Activated T-helper 1 cell treated with Interleukin-2 at 50 U/mL for 16 hours (primary cell): ENCODE measurements around the gene RIBC2.
A peak's percentile ranks its signal among the peaks of the same experiment; 100 is the strongest.
"Not testable (repeated sequence)": the region's sequence is repeated elsewhere in the genome, so short reads cannot be mapped to it uniquely, and the experiment has no call there.

Experiments used
- DNase-seq: peaks from one replicate; pipeline ENCODE4 v3.0.0-alpha.2; 2020; ENCODE audit warnings: low read depth

The RIBC2 gene

GRCh38 chr22:45424241-45424731, 10.8 kb downstream of the RIBC2 start:
- no peak for DNase-seq

DNA sequence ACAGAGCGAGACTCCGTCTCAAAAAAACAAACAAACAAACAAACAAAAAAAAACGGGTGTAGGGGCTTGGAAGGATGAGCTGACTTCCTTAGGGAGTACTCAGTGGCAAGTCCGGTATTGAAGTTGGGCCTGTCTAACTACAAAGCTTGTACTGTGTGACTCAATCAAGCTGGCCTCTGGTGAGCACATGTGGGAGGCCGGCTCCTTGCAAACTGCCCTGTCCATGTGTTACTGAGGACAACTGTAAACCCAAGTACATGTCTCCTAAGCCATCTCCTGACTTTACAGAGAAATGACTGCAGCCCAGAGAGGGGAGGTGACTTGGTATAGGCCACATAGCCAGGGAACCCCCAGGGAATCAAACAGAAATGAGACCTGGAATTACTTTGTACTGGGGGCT, 11.6 kb downstream of the RIBC2 start:
- DNase-seq = no peak

GRCh38 chr22:45425531-45426265, 12.2 kb downstream of the RIBC2 start:
- DNase-seq = no peak

- DNase-seq = no peak
These were observed 12.9 kb downstream of the RIBC2 start for GRCh38 chr22:45426387-45426786.

GRCh38 chr22:45427114-45427513, 13.6 kb downstream of the RIBC2 start:
- no peak for DNase-seq

GRCh38 chr22:45428391-45429385, 15.2 kb downstream of the RIBC2 start:
- no peak for DNase-seq

- DNase-seq = no peak
These were observed 15.9 kb downstream of the RIBC2 start for GRCh38 chr22:45429424-45429823.

GRCh38 chr22:45429981-45430775, 16.7 kb downstream of the RIBC2 start:
- no peak for DNase-seq

- no peak for DNase-seq
These were observed 17.4 kb downstream of the RIBC2 start for GRCh38 chr22:45430871-45431270.

DNA sequence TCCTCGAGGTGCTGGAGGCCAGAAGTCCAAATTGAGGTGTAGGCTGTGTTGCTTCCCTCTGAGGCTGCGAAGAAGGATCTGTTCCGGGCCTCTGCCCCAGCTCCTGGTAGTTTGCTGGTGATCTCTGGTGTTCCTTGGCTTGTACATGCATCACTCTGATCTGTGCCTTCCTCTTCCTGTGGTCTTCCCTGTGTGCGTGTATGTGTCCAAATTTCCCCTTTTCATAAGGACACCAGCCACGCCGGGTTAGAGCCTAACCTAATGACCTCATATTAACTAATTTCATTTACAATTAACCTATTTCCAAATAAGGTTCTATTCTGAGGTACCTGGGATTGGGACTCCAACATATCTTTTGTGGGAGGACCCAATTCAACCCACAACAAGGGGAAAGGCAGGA, 21.5 kb downstream of the RIBC2 start:
- no peak for DNase-seq

- peak; percentile 68 for DNase-seq
These were observed 22.1 kb downstream of the RIBC2 start for GRCh38 chr22:45435544-45436139.

DNA sequence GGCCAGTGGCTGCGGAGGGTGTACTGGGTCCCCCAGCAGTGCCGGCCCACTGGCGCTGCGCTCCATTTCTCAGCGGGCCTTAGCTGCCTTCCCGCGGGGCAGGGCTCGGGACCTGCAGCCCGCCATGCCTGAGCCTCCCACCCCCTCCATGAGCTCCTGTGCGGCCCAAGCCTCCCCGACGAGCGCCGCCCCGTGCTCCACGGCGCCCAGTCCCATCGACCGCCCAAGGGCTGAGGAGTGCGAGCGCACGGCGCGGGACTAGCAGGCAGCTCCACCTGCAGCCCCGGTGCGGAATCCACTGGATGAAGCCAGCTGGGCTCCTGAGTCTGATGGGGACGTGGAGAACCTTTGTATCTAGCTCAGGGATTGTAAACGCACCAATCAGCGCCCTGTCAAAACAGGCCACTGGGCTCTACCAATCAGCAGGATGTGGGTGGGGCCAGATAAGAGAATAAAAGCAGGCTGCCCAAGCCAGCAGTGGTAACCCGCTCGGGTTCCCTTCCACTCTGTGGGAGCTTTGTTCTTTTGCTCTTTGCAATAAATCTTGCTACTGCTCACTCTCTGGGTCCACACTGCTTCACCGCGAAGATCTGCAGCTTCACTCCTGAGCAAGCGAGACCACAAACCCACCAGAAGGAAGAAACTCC, 23.5 kb downstream of the RIBC2 start:
- DNase-seq = peak; percentile 7

GRCh38 chr22:45438336-45438735, 24.8 kb downstream of the RIBC2 start:
- no peak for DNase-seq

DNA sequence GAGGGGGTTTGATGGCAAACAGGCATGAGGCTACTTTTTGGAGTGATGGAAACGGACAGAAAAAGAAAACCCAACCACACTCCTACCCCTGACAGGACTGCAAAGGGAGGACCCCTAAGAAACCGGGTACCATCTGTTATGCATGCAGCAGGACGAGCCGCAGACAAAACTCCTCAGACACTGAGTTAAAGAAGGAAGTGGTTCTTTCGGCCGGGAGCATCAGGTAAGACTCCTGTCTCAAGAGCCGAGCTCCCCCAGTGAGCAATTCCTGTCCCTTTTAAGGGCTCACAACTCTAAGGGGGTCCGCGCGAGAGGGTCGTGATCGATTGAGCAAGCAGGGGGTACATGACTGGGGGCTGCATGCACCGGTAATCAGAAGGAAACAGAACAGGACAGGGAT, 27.2 kb downstream of the RIBC2 start:
- DNase-seq = not testable (repeated sequence)

DNA sequence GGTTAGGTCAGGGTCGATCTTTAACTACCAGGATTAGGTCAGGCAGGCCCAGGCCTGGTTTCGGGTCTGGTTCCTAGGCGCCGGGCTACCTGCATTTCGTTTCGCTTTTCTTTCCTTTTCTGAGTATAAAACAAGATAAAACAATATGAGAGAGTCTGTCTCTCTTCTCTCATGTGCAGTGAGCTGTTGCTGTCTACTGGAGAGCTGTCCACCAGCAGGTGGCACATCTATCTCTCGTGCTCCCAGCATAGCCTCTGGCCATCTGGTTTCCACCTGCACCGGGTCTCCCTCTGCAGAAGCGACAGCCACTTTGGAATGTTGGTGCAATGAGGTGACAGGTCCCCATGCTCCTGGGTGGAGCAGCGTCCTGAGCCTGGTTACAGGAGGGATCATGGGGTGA, 27.6 kb downstream of the RIBC2 start:
- DNase-seq = no peak

GRCh38 chr22:45442116-45442515, 28.6 kb downstream of the RIBC2 start:
- no peak for DNase-seq

GRCh38 chr22:45444168-45444567, 30.7 kb downstream of the RIBC2 start:
- no peak for DNase-seq

GRCh38 chr22:45445031-45445710, 31.7 kb downstream of the RIBC2 start:
- no peak for DNase-seq

DNA sequence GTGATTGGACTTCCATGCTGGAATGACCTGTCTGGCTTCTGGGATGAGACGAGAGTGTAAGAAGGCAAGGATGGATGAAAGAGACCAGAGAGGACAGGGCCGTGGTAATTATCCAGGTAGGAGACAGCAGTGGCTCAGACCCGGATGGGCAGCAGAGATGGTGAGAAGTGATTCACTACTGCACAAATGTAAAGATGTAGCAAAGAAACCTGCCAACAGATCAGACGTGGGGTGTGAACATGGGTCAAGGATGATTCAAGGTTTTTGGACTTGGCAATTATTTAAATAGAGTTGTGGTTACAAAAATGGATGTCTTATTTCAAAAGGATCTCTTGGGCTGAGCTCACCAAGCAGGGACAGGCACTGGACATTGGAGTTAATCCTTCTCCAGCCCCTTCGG, 32.7 kb downstream of the RIBC2 start:
- no peak for DNase-seq

DNA sequence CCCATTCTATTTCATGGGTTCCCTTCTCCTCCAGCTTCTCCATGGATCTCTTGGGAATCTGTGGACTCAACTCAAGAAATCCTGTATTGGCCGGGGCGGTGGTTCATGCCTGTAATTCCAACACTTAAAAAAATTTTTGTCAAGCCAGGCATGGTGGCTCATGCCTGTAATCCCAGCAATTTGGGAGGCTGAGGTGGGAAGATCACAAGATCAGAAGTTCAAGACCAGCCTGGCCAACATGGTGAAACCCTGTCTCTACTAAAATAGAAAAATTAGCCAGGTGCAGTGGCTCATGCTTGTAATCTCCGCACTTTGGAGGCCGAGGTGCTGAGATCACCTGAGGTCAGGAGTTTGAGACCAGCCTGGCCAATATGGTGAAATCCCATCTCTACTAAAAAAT, 34.1 kb downstream of the RIBC2 start:
- DNase-seq = not testable (repeated sequence)

DNA sequence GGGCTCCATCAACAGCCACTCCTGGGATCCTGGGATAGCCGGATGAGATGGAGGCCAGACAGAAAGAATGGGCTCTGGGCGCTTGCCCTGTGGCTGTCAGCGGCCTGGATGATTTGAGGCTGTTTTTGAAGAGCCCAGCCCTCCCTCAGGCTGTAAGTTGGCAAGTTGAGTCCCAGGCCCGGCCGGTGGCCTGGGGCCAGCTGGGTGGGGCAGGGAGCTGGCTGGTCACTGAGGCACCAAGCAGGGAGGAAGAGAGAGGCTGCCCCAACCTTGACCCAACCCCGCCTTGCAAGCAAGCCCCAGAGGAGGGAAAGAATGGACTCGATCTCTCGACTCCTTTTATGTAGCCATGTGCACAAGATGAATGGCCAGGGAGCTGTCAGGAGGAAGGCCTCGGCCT, 34.9 kb downstream of the RIBC2 start:
- DNase-seq = no peak
